K562 (cell line): ENCODE results near the gene ZCCHC14. TPM values are rescaled to one million over a fixed set of nuclear protein-coding genes. Genes with fewer than 3 reads are reported as not detected.

Source experiments
- BRF2 ChIP-seq: IDR thresholded peaks from 3 replicates; pipeline ENCODE4 v1.6.1; 2011; ENCODE audit warnings: borderline replicate concordance, mild to moderate bottlenecking; ENCODE audit not compliant: insufficient read length, insufficient read depth
- CEBPG ChIP-seq, 3 experiments: fragments of 200-800 bp in 1 of 3; sonication (Bioruptor generic) in 1 of 3; sonication (generic) in 1 of 3; formaldehyde crosslinking in 1 of 3; IDR thresholded peaks in 2 of 3; conservative IDR thresholded peaks in 1 of 3; 2 replicates each; pipeline versions ENCODE4 v1.6.1 to v1.8.0; 2016 to 2022; ENCODE audit warnings: missing compliant biosample characterization in 2 of 3, missing genetic modification characterization in 2 of 3, mild to moderate bottlenecking in 1 of 3, missing genetic modification reagents in 1 of 3
- E2F1 ChIP-seq: sonication (generic); formaldehyde crosslinking; IDR thresholded peaks from 2 replicates; pipeline ENCODE4 v1.8.1; 2023; ENCODE audit warnings: mild to moderate bottlenecking, missing genetic modification reagents, moderate library complexity
- ESRRA ChIP-seq: fragments of 450-650 bp; IDR thresholded peaks from 2 replicates; pipeline ENCODE4 v1.6.1; 2014; ENCODE audit warnings: low read depth, mild to moderate bottlenecking, moderate library complexity, borderline replicate concordance
- FOXA3 ChIP-seq, 2 experiments: fragments of 450-650 bp in 1 of 2; sonication (generic) in 1 of 2; formaldehyde crosslinking; IDR thresholded peaks in 1 of 2; conservative IDR thresholded peaks in 1 of 2; 2 replicates each; pipeline versions ENCODE4 v1.4.0 to v1.8.0; 2020 to 2022; ENCODE audit warnings: mild to moderate bottlenecking in 2 of 2, missing genetic modification reagents in 1 of 2
- HBP1 ChIP-seq: fragments of 450-650 bp; formaldehyde crosslinking; IDR thresholded peaks from 2 replicates; pipeline ENCODE4 v1.4.0; 2022; ENCODE audit warnings: missing genetic modification characterization
- IRF2 ChIP-seq: sonication (generic); formaldehyde crosslinking; IDR thresholded peaks from 2 replicates; pipeline ENCODE4 v1.8.1; 2022; ENCODE audit warnings: mild to moderate bottlenecking, missing genetic modification reagents
- KLF16 ChIP-seq: IDR thresholded peaks from 2 replicates; pipeline ENCODE4 v1.6.1; 2016; ENCODE audit warnings: antibody characterized with exemption
- MCM3 ChIP-seq: fragments of 450-650 bp; IDR thresholded peaks from 2 replicates; pipeline ENCODE4 v1.6.1; 2016
- MCM7 ChIP-seq, 2 experiments: fragments of 450-650 bp; IDR thresholded peaks; 2 replicates each; pipeline ENCODE4 v1.6.1; 2016 to 2018
- MEF2A ChIP-seq: IDR thresholded peaks from 2 replicates; pipeline ENCODE4 v1.6.1; 2011; ENCODE audit warnings: low read depth, mild to moderate bottlenecking, low read length, moderate library complexity; ENCODE audit not compliant: control insufficient read depth
- NEUROD1 ChIP-seq: fragments of 150-350 bp; IDR thresholded peaks from 2 replicates; pipeline ENCODE4 v1.6.1; 2014; ENCODE audit warnings: borderline replicate concordance, low read length, low read depth; ENCODE audit not compliant: partially characterized antibody
- RCOR1 ChIP-seq, 2 experiments: IDR thresholded peaks; 2 replicates each; pipeline ENCODE4 v1.6.1; 2012; ENCODE audit warnings: low read depth in 2 of 2, low read length in 2 of 2, borderline replicate concordance in 1 of 2, improper control_type of control experiment in 1 of 2
- SRF ChIP-seq, 2 experiments: fragments of 250-450, 450-650 bp in 1 of 2; sonication (Bioruptor Pico) in 1 of 2; sonication (generic) in 1 of 2; formaldehyde crosslinking; IDR thresholded peaks; 2 replicates each; pipeline versions ENCODE4 v1.5.0 to v1.5.1; 2020 to 2022; ENCODE audit warnings: mild to moderate bottlenecking in 1 of 2, missing genetic modification reagents in 1 of 2
- TCF7L2 ChIP-seq: fragments of 150-350 bp; IDR thresholded peaks from 2 replicates; pipeline ENCODE4 v1.6.1; 2016; ENCODE audit warnings: low read depth, mild to moderate bottlenecking, low read length, moderate library complexity
- ZBTB49 ChIP-seq: sonication (generic); formaldehyde crosslinking; IDR thresholded peaks from 2 replicates; pipeline ENCODE4 v1.8.0; 2022; ENCODE audit warnings: missing genetic modification reagents, mild to moderate bottlenecking, borderline replicate concordance
- ZEB2 ChIP-seq: fragments of 450-650 bp; IDR thresholded peaks from 2 replicates; pipeline ENCODE4 v1.6.1; 2016
- ZNF436 ChIP-seq: fragments of 250-450, 450-650 bp; sonication (Bioruptor Pico); formaldehyde crosslinking; IDR thresholded peaks from 2 replicates; pipeline ENCODE4 v1.7.0; 2020; ENCODE audit warnings: mild to moderate bottlenecking
- polyA plus RNA-seq, 8 experiments: library from polyadenylated mRNA; depleted of rRNA in 4 of 8; stranded (reverse) in 5 of 8; unstranded in 3 of 8; fragments of >200 nt; fragmentation: Nextera tagmentation in 2 of 8; fragmentation: Illumina TruSeq in 1 of 8; extraction: Ambion mirVana in 2 of 8; extraction: Trizol in 1 of 8; gene quantifications; 2 replicates each; pipeline versions ENCODE4 v1.2.1 to v1.2.3, GENCODE V29; 2011 to 2014; ENCODE audit warnings: inconsistent platforms in 1 of 8, missing spikeins in 1 of 8
- total RNA-seq, 7 experiments: library from RNA; depleted of rRNA in 6 of 7; stranded (reverse); fragments of >200 nt in 6 of 7; fragmentation: Illumina TruSeq in 2 of 7; extraction: Trizol in 2 of 7; gene quantifications; 2 replicates each; pipeline versions ENCODE4 v1.2.1 to v1.2.3, GENCODE V29; 2011 to 2021; ENCODE audit warnings: low replicate concordance in 1 of 7

The ZCCHC14 gene
- total and polyA plus RNA-seq, 9 of the 15 experiments (the other 6 are each of a cell fraction or from before 2014, with no cell fraction given): 1.5 to 12.4 (median 2.9) TPM

GRCh38 chr16:87384162-87384874 lies 108.5 kb downstream of the ZCCHC14 start (continued):
- TF ChIP-seq ZBTB49 (no peak), MCM3 (no peak), RCOR1 (IDR thresholded peaks at IDR 0.05; ENCODE audit: borderline replicate concordance in 1 of 2, low read depth in 2 of 2, low read length in 2 of 2) (no peak), ZNF436 (CRISPR knock-in tag) (no peak), ESRRA (no peak; the same call in 1 of the 2 replicates), MEF2A (no peak), BRF2 (no peak), ZEB2 (no peak), KLF16 (no peak), SRF (CRISPR knock-in tag; IDR thresholded peaks at IDR 0.05) (no peak), HBP1 (no peak), TCF7L2 (no peak), FOXA3 (CRISPR knock-in tag; conservative IDR thresholded peaks at IDR 0.05 in 1 of 2, IDR thresholded peaks at IDR 0.05 in 1 of 2) (no peak; a peak in 1 of 4 replicates), IRF2 (no peak), CEBPG (CRISPR knock-in tag; IDR thresholded peaks at IDR 0.05) (no peak), CEBPG (tag; conservative IDR thresholded peaks at IDR 0.05 in 1 of 2, IDR thresholded peaks at IDR 0.05 in 1 of 2) (no peak), E2F1 (CRISPR knock-in tag) (no peak), NEUROD1 (peak; percentile 7), MCM7 (IDR thresholded peaks at IDR 0.05) (no peak)
